ENCODE results near the gene EML4.
"Not testable (repeated sequence)": the region's sequence is repeated elsewhere in the genome, so short reads cannot be mapped to it uniquely, and the experiment has no call there.

The EML4 gene

DNA sequence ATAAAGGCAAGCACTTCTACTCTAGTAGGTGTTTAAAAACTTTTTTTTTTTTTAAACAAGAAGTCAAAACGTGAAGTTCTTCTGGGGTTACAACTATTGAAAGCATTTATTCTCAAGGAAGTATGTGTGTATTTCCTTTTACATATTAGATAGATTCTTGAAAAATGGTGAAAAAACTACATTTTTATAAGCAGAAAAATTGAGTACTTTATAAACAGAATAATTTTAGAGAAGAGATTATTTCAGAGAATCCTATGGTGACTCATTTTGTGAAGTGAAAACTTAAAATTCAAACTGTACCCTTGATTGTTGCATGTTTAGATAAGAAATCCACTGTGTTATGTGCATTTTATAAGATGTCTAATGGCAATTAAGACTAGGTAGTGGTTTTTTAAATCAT is 2.9 kb downstream of the EML4 start:
- DNase-seq, result no peak

DNA sequence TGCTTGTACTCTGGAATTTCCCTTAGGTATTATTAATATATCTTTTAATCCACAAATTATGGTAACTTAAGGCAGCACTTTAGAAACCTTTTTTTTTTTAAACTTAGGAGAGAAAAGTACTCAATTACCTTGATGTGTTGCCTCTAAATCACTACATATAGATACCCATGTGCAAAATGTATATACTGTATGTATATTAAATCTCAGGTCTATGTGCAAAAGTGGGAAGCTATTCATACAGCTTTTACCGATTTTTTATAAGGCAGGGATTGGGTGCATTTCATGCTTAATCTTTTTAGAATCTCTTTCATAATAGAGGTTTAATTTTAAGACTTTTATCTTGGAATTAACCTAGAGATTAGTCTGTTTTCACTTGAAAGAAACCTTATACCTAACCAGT is 3.4 kb downstream of the EML4 start:
- DNase-seq, result no peak

- DNase-seq, result not testable (repeated sequence)
Measured at GRCh38 chr2:42173467-42173866, 4.3 kb downstream of the EML4 start.

DNA sequence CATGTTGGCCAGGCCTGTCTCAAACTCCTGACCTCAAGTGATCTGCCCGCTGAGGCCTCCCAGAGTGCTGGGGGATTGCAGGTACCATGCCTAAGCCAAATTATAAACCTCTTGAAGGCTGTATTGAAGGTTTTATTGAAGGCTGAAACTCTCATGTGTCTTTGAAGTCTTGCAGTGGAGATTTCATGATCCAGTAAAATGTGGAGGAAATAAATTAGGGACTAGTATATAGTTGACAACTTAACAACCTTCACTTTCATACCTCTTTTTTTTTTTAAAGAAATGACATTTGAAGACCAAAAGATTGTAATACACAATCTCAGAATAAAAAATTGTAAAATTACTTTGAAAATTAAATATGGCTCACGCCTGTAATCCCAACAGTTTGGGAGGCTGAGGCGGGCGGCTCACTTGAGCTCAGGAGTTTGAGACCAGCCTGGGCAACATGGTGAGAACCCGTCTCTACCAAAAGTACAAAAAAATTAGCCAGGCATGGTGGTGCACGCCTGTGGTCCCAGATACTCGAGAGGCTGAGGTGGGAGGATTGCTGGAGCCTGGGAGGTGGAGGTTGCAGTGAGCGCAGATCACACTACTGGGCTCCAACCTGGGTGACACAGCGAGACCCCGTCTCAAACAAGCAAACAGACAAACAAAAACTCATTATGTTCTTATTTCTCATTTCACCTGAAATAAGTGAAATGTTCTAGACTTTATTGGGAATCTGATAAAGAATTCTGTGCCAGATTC is 8.0 kb downstream of the EML4 start:
- DNase-seq, result no peak

GRCh38 chr2:42178335-42178734 is 9.2 kb downstream of the EML4 start:
- DNase-seq, result no peak

DNA sequence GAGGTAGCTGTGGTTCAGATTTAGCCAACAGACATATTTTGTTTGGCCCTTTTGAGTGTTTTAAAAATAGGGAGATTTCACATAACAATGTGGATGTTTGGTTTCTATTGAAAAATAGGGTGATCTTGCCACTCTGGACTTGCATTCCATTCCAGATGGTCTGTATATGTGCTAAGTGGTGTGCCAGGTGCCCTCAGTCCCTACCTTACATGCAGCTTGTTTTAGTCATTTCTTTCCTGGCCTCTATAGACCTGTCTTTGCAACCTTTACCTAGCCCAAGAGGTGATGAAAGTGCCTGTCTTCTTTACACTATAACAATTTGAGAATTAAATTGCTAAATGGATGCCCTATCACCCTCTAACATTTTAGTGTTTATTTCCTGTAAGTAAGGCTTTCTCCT is 11.1 kb downstream of the EML4 start:
- no peak for DNase-seq

GRCh38 chr2:42182654-42183308 is 13.6 kb downstream of the EML4 start:
- no peak for DNase-seq

DNA sequence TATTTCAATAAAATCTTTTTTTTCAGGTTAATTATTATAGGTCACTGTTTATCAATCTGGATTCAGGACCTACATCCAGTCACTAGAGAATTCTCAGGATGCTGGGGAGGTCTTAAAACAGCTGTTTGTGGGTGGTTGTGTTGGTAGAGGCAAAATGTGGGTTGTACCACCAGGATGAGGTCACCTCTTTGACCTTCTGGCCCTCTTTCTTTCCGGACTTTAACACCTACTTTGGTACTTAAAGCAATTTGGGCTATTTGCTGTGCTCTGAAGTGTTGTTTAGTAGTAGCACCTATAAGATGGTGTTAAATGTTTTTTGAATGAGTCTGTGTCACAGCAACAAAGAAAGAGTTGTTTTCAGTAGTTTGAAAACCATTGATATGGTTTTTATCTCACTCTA is 14.6 kb downstream of the EML4 start:
- DNase-seq, result no peak

DNA sequence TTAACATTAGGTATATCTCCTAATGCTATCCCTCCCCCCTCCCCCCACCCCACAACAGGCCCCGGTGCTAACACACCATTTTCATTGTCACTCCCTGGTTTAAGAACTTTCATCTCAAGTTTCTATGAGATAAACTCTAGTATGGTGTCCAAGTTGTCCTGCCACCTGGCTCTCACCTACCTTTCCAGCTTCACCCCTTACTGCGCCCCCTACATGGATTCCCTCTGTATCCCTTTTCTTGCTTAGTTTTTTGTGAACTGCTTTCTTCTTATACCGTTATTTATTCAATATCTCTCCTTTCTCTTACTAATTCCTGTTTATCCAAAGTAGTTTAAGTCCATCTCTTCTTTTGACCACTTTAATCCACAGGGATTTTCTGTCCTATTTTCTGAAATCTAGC is 15.2 kb downstream of the EML4 start:
- DNase-seq, result no peak

- no peak for DNase-seq
Measured at GRCh38 chr2:42185220-42185921, 16.2 kb downstream of the EML4 start.

GRCh38 chr2:42186366-42186765 is 17.2 kb downstream of the EML4 start:
- DNase-seq, result no peak

GRCh38 chr2:42186945-42187632 is 17.9 kb downstream of the EML4 start:
- no peak for DNase-seq

DNA sequence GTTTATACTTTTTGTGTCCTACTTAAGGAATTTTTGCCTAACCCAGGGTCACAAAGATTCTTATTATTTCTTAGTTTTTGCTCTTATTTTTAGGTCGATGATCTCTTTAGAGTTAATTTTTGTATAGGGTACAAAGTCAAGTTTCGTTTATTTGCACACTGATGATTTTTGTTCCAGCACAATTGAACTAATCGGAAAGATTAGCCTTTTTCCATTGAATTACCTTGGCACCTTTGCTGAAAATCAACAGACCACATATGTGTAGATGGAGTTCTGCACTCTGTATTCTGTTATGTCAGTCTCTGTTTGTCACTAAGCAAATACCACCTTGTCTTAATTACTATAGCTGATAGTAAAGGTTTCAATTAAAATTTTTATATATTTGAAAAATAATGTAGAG is 18.7 kb downstream of the EML4 start:
- DNase-seq, result no peak

GRCh38 chr2:42189235-42189566 is 20.0 kb downstream of the EML4 start:
- DNase-seq, result no peak

DNA sequence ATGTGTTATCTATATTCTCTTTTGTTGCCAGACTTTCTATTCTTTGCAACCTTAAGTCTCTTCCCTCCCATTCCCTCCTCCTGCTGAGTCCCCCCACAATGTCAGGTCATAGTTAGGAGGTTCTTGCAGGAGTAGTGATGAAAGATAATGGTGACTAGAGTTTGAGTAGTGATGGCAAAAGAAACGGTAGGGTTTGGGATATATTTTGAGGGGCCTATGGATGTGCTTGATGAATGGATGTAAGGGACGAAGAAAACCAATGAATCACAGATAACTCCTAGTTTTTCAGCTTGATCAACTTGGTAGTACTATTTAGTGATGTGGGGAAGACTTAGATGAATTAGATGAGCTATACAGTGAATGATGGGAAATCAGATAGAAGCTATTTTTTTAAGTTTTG is 21.0 kb downstream of the EML4 start:
- no peak for DNase-seq

- DNase-seq, result no peak
Measured at GRCh38 chr2:42191285-42192009, 22.3 kb downstream of the EML4 start.

- DNase-seq, result no peak
Measured at GRCh38 chr2:42192010-42192373, 22.8 kb downstream of the EML4 start.

- DNase-seq, result no peak
Measured at GRCh38 chr2:42192652-42193566, 23.8 kb downstream of the EML4 start.

- no peak for DNase-seq
Measured at GRCh38 chr2:42193722-42194187, 24.6 kb downstream of the EML4 start.

DNA sequence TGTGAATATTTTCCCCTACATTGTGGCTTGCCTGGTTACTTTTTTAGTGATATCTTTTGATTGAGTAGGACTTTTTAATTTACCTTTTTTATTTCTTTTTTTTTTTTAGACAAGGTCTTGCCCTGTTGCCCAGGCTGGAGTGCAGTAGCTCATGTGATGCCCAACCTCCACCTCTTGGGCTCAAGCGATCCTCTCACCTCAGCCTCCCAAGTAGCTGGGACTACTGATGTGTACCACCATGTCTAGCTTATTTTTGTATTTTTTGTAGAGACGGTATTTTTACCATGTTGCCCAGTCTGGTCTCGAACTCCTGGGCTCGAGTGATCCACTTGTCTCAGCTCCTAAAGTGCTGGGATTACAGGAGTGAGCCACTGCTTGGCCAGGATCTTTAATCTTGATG is 25.3 kb downstream of the EML4 start:
- no peak for DNase-seq

DNA sequence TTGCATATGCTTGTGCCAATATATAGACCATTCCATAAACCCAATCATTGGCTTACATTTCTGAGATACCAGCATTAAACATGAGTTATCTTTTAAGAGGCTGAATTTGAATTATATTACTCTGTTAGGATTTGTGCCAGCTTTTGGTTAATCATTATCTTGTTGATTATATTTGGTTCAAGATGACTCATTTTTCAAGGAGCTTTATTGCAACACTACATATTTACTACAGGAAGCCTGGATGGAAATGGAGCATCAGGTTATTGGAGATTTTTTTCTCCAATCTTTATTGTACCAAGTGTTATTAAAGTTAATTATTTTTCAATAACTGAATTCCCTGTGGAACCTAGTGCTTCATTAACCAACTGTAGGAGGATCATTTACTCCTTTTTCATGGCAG is 26.4 kb downstream of the EML4 start:
- no peak for DNase-seq

DNA sequence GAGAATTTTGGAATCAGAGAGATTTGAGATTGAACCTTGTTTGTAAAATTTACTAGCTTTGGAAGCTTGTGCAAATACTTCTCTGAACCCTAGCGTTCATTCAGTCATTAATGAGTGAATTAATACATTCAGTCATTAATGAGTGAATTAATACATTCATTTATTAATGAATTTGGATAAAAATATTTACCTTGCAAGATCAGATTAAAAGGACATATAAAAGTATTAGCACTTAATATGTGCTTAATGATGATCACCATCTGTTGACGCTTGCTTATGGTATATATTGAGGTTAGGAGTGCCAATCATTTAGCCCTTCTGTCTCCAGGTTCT is 26.9 kb downstream of the EML4 start:
- no peak for DNase-seq
